Caco-2 (cell line): Measurements from ENCODE around the gene ABAT. TPM values are rescaled to one million over a fixed set of nuclear protein-coding genes. Genes with fewer than 3 reads are reported as not detected.

ENCODE experiments used
- BruUV-seq: library from RNA; stranded (reverse); fragments of 400-500 nt; replicated peaks from 2 replicates; lab custom pipeline; 2021; lab: Mats Ljungman, UMichigan
- CTCF ChIA-PET: fragments of 300-600 bp; sonication (Branson Sonifier 250); formaldehyde crosslinking; loops from one replicate; lab custom pipeline; 2022; ENCODE audit warnings: antibody characterized with exemption; lab: Charles Lee
- POLR2A ChIA-PET: fragments of 300-600 bp; sonication (Branson Sonifier 250); formaldehyde crosslinking; loops from one replicate; lab custom pipeline; 2022; ENCODE audit warnings: antibody characterized with exemption; lab: Charles Lee
- DNase-seq, 2 experiments: peaks; one replicate each; pipeline versions ENCODE4 v3.0.0 to v3.0.0-alpha.2; 2020 to 2022
- H3K27me3 ChIP-seq: replicated peaks from 2 replicates; pipeline ENCODE4 v1.6.0; 2011; ENCODE audit warnings: low read length; ENCODE audit not compliant: control insufficient read depth, insufficient read depth
- H3K36me3 ChIP-seq: 2 replicates; pipeline ENCODE4 v1.5.1; 2011; ENCODE audit warnings: low read length; ENCODE audit not compliant: control insufficient read depth, insufficient read depth
- H3K4me1 ChIP-seq: fragments of 250-450 bp; sonication (Bioruptor Pico); 2 replicates; pipeline ENCODE4 v1.5.1; 2020; ENCODE audit warnings: mild to moderate bottlenecking
- H3K4me3 ChIP-seq: 2 replicates; pipeline ENCODE4 v1.5.1; 2011; ENCODE audit warnings: low read depth, mild to moderate bottlenecking, control low read depth, low read length
- H3K9me3 ChIP-seq: fragments of 250-450 bp; sonication (Bioruptor Pico); 2 replicates; pipeline ENCODE4 v1.5.1; 2020; ENCODE audit warnings: mild to moderate bottlenecking, moderate library complexity
- H3K27ac Mint-ChIP-seq: one replicate; pipeline ENCODE4 v1.8.0; 2022; ENCODE audit warnings: mixed read lengths; ENCODE audit not compliant: unreplicated experiment
- H3K27me3 Mint-ChIP-seq: one replicate; pipeline ENCODE4 v1.8.0; 2022; ENCODE audit warnings: mixed read lengths; ENCODE audit not compliant: insufficient read depth, unreplicated experiment
- H3K36me3 Mint-ChIP-seq: one replicate; pipeline ENCODE4 v1.8.0; 2022; ENCODE audit warnings: mild to moderate bottlenecking, mixed read lengths; ENCODE audit not compliant: insufficient read depth, unreplicated experiment
- H3K4me1 Mint-ChIP-seq: one replicate; pipeline ENCODE4 v1.8.0; 2022; ENCODE audit warnings: low read depth, mixed read lengths; ENCODE audit not compliant: unreplicated experiment
- H3K4me3 Mint-ChIP-seq: one replicate; pipeline ENCODE4 v1.8.0; 2022; ENCODE audit warnings: mild to moderate bottlenecking, moderate library complexity, mixed read lengths; ENCODE audit not compliant: unreplicated experiment
- H3K9me3 Mint-ChIP-seq: one replicate; pipeline ENCODE4 v1.8.0; 2022; ENCODE audit warnings: mixed read lengths; ENCODE audit not compliant: unreplicated experiment
- CTCF ChIP-seq, 2 experiments: fragments of 200-600 bp in 1 of 2; IDR thresholded peaks; 1 replicate in 1 of 2; 2 replicates in 1 of 2; pipeline versions ENCODE4 v1.5.1 to v1.8.0; 2011 to 2022; ENCODE audit warnings: antibody characterized with exemption in 1 of 2, control low read depth in 1 of 2, inconsistent platforms in 1 of 2, low read depth in 1 of 2, low read length in 1 of 2, mild to moderate bottlenecking in 1 of 2, moderate library complexity in 1 of 2; ENCODE audit not compliant: insufficient read depth in 1 of 2, severe bottlenecking in 1 of 2, unreplicated experiment in 1 of 2
- intact Hi-C: fragments of 100-400 bp; cut with micrococcal nuclease; formaldehyde crosslinking; loops from one replicate; pipeline ENCODE4 v1.10.0; 2022; ENCODE audit not compliant: unreplicated experiment
- total RNA-seq: library from RNA; stranded (reverse); gene quantifications from 2 replicates; pipeline ENCODE4 v1.2.3, GENCODE V29; 2022

Gene ABAT
- total RNA-seq, 1 experiment from 2014 or later: 34.9 TPM

- Mint-ChIP-seq H3K27me3 (no peaks in the 10 kb centered on the region), H3K4me1 (no peaks in the 10 kb centered on the region), H3K4me3 (no peak overlapping the region), H3K27ac (no peak overlapping the region), H3K9me3 (no peaks in the 10 kb centered on the region), H3K36me3 (peaks cover 4% of the 10 kb centered on the region)
- no peak for TF ChIP-seq CTCF (IDR thresholded peaks at IDR 0.05; ENCODE audit: insufficient read depth in 1 of 2, low read depth in 1 of 2, low read length in 1 of 2, severe bottlenecking in 1 of 2, unreplicated experiment in 1 of 2)
- Histone ChIP-seq H3K36me3 (no peaks in the 10 kb centered on the region), H3K27me3 (no peaks in the 10 kb centered on the region), H3K9me3 (no peaks in the 10 kb centered on the region), H3K4me1 (no peaks in the 10 kb centered on the region), H3K4me3 (no peak overlapping the region)
- intact Hi-C loops: no loop called here
- ChIA-PET CTCF (no interaction called here), POLR2A (no interaction called here)
- DNase-seq: no peak
- no TSS peak for BruUV-seq
Observed at GRCh38 chr16:8730335-8730915, 56.0 kb downstream of the ABAT start.

GRCh38 chr16:8733849-8734540, 59.6 kb downstream of the ABAT start:
- Mint-ChIP-seq H3K27me3 (no peaks in the 10 kb centered on the region), H3K36me3 (no peaks in the 10 kb centered on the region), H3K4me1 (no peaks in the 10 kb centered on the region), H3K4me3 (no peak overlapping the region), H3K9me3 (no peaks in the 10 kb centered on the region), H3K27ac (no peak overlapping the region)
- intact Hi-C loops: no loop called here
- Histone ChIP-seq H3K27me3 (no peaks in the 10 kb centered on the region), H3K4me1 (no peaks in the 10 kb centered on the region), H3K36me3 (no peaks in the 10 kb centered on the region), H3K9me3 (no peaks in the 10 kb centered on the region), H3K4me3 (no peak overlapping the region)
- no peak for DNase-seq
- ChIA-PET CTCF (no interaction called here), POLR2A (no interaction called here)
- BruUV-seq: no TSS peak
- no peak for TF ChIP-seq CTCF (IDR thresholded peaks at IDR 0.05; ENCODE audit: insufficient read depth in 1 of 2, low read depth in 1 of 2, low read length in 1 of 2, severe bottlenecking in 1 of 2, unreplicated experiment in 1 of 2)

DNA sequence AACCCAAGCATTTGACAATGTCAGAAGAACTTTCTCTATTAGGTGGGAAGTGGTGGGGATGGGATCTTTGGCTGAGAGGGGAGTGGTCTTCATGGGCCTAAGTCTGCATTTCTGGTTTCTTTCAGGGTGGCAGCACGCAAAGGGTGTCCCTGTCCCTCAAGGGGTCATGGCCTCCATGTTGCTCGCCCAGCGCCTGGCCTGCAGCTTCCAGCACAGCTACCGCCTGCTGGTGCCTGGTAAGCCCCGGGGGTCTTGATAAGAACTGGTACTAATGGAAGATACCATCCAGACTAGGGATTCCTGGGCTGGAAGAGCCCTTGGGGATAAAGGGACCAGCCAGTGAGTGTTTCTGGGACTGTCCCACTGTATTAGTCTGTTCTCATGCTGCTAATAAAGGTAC, 61.2 kb downstream of the ABAT start:
- Histone ChIP-seq H3K9me3 (no peaks in the 10 kb centered on the region), H3K4me3 (no peak overlapping the region), H3K4me1 (peaks cover 6% of the 10 kb centered on the region; the same call in 1 of the 2 replicates), H3K36me3 (no peaks in the 10 kb centered on the region), H3K27me3 (no peaks in the 10 kb centered on the region)
- intact Hi-C loops: no loop called here
- no TSS peak for BruUV-seq
- H3K4me3 Mint-ChIP-seq: no peak overlapping the region
- TF ChIP-seq CTCF (IDR thresholded peaks at IDR 0.05; ENCODE audit: insufficient read depth in 1 of 2, low read depth in 1 of 2, low read length in 1 of 2, severe bottlenecking in 1 of 2, unreplicated experiment in 1 of 2): no peak
- H3K4me1 Mint-ChIP-seq: no peaks in the 10 kb centered on the region
- POLR2A ChIA-PET: no interaction called here
- no peaks in the 10 kb centered on the region for H3K36me3 Mint-ChIP-seq
- no peak overlapping the region for H3K27ac Mint-ChIP-seq
- no peaks in the 10 kb centered on the region for H3K27me3 Mint-ChIP-seq
- no peaks in the 10 kb centered on the region for H3K9me3 Mint-ChIP-seq
- DNase-seq: no peak
- CTCF ChIA-PET: no interaction called here
